Choroid plexus epithelial cell (primary cell): ENCODE data around the gene FLG2.

ENCODE experiments used
- DNase-seq: peaks from one replicate; pipeline ENCODE4 v3.0.0-alpha.2; 2010; ENCODE audit warnings: low read depth
- H3K4me3 ChIP-seq: 2 replicates; pipeline ENCODE4 v1.5.1; 2011; ENCODE audit warnings: low read depth, mild to moderate bottlenecking, control low read depth, low read length, moderate library complexity
- CTCF ChIP-seq: conservative IDR thresholded peaks from 2 replicates; pipeline ENCODE4 v1.5.1; 2011; ENCODE audit warnings: low read depth, mild to moderate bottlenecking, control low read depth, inconsistent platforms, low read length, moderate library complexity

FLG2 gene

GRCh38 chr1:152348447-152348846 is 11.4 kb downstream of the FLG2 start:
- DNase-seq, result peak; percentile 16
- no peak overlapping the region for H3K4me3 ChIP-seq
- peak; percentile 41 for TF ChIP-seq CTCF

DNA sequence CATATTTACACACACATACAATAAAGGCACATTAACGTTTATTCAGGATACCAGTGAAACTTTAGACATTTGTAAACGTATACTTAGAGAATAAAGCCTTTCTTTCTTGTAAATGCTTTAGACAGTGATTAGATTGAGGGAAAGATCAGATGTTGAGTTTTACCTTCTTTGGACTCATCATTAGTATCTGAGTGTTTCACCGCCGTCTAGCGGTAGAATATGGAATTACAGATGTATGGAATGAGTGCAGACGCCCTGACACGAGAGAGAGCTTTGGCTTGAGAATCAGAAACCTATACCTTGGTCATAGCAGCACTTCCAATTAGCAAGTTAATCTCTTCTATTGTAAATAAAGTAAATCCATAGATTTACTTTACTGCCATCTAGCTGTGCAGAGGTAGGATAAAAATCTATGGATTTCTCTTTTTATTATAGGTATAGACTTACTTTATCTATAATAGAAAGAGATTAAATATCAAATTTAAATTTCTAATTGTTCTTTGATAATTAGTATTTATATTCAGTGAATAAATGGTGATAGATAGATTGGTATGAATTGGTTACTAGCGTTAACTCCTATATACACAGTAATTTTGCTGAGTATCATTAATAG is 12.6 kb downstream of the FLG2 start:
- H3K4me3 ChIP-seq, result no peak overlapping the region
- peak; percentile 84 for TF ChIP-seq CTCF
- peak; percentile 79 for DNase-seq

DNA sequence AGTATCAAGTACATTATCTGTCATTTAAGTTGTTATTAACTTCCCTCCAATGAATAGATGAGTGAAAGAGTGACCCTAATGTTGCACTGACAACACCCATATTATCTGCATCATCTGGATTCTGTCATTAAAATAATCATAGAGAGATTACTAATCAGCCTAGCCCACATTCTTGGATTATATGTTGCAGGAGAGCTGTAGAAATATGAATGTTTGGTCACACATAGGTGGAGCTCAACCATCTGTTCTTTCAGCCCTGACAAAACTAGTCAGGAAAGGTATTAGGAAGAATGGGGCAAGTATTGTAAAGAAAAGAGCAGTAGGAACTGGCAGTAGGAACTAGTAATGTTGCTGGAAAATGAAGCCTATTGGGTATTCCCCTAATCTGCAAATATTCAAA is 15.4 kb downstream of the FLG2 start:
- DNase-seq, result no peak
- TF ChIP-seq CTCF, result no peak
- no peak overlapping the region for H3K4me3 ChIP-seq

DNA sequence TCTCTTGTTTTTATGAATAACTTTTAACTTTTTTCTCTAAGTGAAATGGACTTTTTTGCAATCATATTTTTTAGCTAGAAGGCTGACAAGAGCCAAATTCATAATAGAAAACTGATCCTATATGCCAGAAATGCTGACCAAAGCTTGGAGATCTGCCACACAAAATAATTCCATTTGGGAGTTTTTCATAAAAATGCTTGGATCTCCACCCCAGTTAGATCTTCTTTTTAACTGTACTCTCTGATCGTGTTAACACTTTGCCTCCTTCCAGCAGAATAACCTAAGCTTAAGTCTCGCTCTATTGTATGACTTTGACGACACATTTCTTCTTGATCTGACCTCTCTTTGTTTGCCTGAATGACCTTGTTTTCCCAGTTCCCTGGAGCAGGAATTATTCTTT is 16.8 kb downstream of the FLG2 start:
- no peak for DNase-seq
- H3K4me3 ChIP-seq, result no peak overlapping the region
- no peak for TF ChIP-seq CTCF

DNA sequence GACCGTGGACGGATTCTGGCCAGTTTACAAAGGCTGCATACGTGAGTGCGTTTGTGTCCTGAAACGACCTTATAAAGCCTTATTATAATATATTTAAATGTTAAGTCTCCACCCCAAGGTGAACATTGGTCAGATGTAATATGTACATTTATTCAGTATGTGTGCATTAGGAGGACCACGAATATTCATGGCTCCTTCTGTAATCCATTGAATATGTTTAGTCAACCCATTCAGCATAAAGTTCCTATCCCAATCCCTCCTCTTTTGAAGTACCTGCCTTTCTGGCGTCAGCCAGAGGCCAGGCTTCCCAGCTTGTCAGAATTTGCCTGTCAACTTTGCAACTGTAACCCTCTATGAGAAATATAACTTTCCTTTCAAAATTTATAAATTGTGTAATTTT is 24.4 kb downstream of the FLG2 start:
- no peak for TF ChIP-seq CTCF
- no peak for DNase-seq
- no peak overlapping the region for H3K4me3 ChIP-seq

GRCh38 chr1:152328801-152329391 is 30.9 kb downstream of the FLG2 start:
- DNase-seq, result no peak

More at GRCh38 chr1:152328801-152329391, 30.9 kb downstream of the FLG2 start:
- no peak overlapping the region for H3K4me3 ChIP-seq
- no peak for TF ChIP-seq CTCF
